Lower leg skin (tissue), 3 donors: ENCODE data around the gene NBEAL1.

Source experiments
- POLR2A ChIP-seq, 2 donors: fragments of 450-650 bp; IDR thresholded peaks; one replicate each; pipeline ENCODE4 v1.6.1; 2016 to 2017; ENCODE audit warnings: antibody characterized with exemption in 2 of 2, mild to moderate bottlenecking in 1 of 2, moderate library complexity in 1 of 2
- TF ChIP-seq, protein P1 (sequence below), 3 donors: fragments of 450-650 bp; IDR thresholded peaks; one replicate each; pipeline ENCODE4 v1.5.1; 2016; ENCODE audit warnings: antibody characterized with exemption in 3 of 3, mild to moderate bottlenecking in 3 of 3, moderate library complexity in 2 of 3

DNA sequence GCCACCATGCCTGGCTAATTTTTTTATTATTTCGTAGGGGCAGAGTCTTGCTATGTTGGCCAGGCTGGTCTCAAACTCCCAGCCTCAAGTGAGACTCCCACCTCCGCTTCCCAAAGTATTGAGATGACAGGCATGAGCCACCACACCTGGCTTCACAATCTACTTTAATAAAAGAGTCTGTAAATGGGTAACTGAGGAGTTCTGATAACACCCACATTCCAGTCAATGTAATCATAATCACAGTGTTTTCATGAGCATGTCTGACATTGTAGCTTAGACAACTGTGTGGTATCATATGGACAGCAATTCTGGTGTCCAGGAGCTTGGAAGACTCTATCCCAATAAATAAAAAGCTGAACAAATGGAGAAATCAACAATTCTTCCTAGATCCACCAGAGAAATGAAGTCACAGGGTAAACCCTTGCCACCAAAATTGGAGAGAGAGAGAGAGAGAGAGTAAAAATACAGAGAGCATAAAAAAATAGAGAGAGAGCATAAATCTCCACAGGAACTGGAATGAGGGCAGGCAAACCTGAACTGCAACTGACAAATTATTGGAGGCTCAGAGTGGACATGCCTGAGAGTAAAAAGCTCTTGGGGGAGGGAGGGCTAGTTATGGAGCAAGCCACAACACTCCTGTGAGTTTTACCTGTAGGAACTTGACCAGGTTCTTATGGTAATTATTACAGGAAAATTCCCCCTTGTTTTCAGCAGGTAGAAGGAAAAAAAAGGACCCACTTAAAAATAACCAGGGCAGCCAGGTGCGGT is 12.4 kb upstream of the NBEAL1 start:
- TF ChIP-seq, protein P1, sequence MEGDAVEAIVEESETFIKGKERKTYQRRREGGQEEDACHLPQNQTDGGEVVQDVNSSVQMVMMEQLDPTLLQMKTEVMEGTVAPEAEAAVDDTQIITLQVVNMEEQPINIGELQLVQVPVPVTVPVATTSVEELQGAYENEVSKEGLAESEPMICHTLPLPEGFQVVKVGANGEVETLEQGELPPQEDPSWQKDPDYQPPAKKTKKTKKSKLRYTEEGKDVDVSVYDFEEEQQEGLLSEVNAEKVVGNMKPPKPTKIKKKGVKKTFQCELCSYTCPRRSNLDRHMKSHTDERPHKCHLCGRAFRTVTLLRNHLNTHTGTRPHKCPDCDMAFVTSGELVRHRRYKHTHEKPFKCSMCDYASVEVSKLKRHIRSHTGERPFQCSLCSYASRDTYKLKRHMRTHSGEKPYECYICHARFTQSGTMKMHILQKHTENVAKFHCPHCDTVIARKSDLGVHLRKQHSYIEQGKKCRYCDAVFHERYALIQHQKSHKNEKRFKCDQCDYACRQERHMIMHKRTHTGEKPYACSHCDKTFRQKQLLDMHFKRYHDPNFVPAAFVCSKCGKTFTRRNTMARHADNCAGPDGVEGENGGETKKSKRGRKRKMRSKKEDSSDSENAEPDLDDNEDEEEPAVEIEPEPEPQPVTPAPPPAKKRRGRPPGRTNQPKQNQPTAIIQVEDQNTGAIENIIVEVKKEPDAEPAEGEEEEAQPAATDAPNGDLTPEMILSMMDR (IDR thresholded peaks at IDR 0.05), result no peak
- TF ChIP-seq POLR2A (IDR thresholded peaks at IDR 0.05), result no peak
